C4-2B (cell line): Measurements from ENCODE around the gene CHPT1.

Source experiments
- CTCF ChIP-seq: fragments of 450-650 bp; conservative IDR thresholded peaks from 2 replicates; pipeline ENCODE4 v1.5.1; 2017; ENCODE audit warnings: mild to moderate bottlenecking
- ZFX ChIP-seq: fragments of 450-650 bp; IDR thresholded peaks from 2 replicates; pipeline ENCODE4 v1.6.1; 2017

- TF ChIP-seq CTCF (no peak; the same call in 1 of the 2 replicates), ZFX (no peak)
These were observed 70.1 kb downstream of the CHPT1 start for GRCh38 chr12:101767537-101767936.
